HepG2 (cell line): ENCODE measurements around the gene OR6B2. TPM values are rescaled to one million over a fixed set of nuclear protein-coding genes. Genes with fewer than 3 reads are reported as not detected.

ENCODE experiments used
- ATAC-seq: fragments of 200-7000 bp; cut with Tn5 transposase; 3 replicates; pipeline ENCODE4 v1.9.1; 2020; ENCODE audit warnings: mild to moderate bottlenecking, moderate library complexity
- BruUV-seq: library from RNA; stranded (reverse); fragments of 400-500 nt; replicated peaks from 2 replicates; lab custom pipeline; 2021; lab: Mats Ljungman, UMichigan
- CTCF ChIA-PET: fragments of 300-600 bp; formaldehyde crosslinking; extraction: SDS; loops from one replicate; lab custom pipeline; 2021; ENCODE audit warnings: low total read pairs, inconsistent platforms, low intra/inter-chr PET ratio; lab: Yijun Ruan, JAX
- POLR2A ChIA-PET: fragments of 350-600 bp; sonication (Branson Sonifier 250); formaldehyde crosslinking; loops from one replicate; lab custom pipeline; 2020; ENCODE audit warnings: antibody characterized with exemption, inconsistent platforms; lab: Yijun Ruan, JAX
- DNase-seq: peaks from one replicate; pipeline ENCODE4 v3.0.0-alpha.2; 2015; ENCODE audit warnings: low spot score
- FAIRE-seq: peaks from 3 replicates; lab custom pipeline; 2011; peaks lifted over from hg19 to GRCh38; lab: Jason Lieb, UNC
- H2AFZ ChIP-seq: one replicate; pipeline ENCODE4 v1.6.1; 2011; ENCODE audit warnings: low read length, inconsistent platforms
- H3K27ac ChIP-seq: fragments of 300-600 bp; 3 replicates; pipeline ENCODE4 v1.8.0; 2011; ENCODE audit warnings: mixed run types, mild to moderate bottlenecking, mixed read lengths, low read length, inconsistent platforms; ENCODE audit not compliant: insufficient read depth; ENCODE audit errors: extremely low read length
- H3K27me3 ChIP-seq, 2 experiments: fragments of 200-600 bp in 1 of 2; 2 replicates in 1 of 2; 3 replicates in 1 of 2; pipeline versions ENCODE4 v1.6.0 to v1.8.0; 2011; ENCODE audit warnings: low read length in 2 of 2, mild to moderate bottlenecking in 2 of 2, moderate library complexity in 2 of 2, inconsistent platforms in 1 of 2; ENCODE audit not compliant: insufficient read depth in 2 of 2, control insufficient read depth in 1 of 2
- H3K36me3 ChIP-seq, 2 experiments: fragments of 200-600 bp in 1 of 2; replicated peaks in 1 of 2; 2 replicates in 1 of 2; 3 replicates in 1 of 2; pipeline versions ENCODE4 v1.5.1 to v1.8.0; 2011; ENCODE audit warnings: low read length in 2 of 2, inconsistent platforms in 1 of 2; ENCODE audit not compliant: insufficient read depth in 2 of 2, control insufficient read depth in 1 of 2
- H3K4me1 ChIP-seq: 2 replicates; pipeline ENCODE4 v1.5.1; 2012; ENCODE audit warnings: low read length, inconsistent platforms; ENCODE audit not compliant: insufficient read depth
- H3K4me2 ChIP-seq: 2 replicates; pipeline ENCODE4 v1.6.0; 2011; ENCODE audit warnings: low read depth, low read length, inconsistent platforms
- H3K4me3 ChIP-seq, 3 experiments: fragments of 200-600 bp in 1 of 3; sonication (generic), shearing (Covaris generic) in 1 of 3; replicated peaks in 1 of 3; 2 replicates each; pipeline ENCODE4 v1.5.1; 2011 to 2016; ENCODE audit warnings: low read length in 3 of 3, inconsistent platforms in 2 of 3, low read depth in 2 of 3, mild to moderate bottlenecking in 2 of 3, control low read depth in 1 of 3, mixed read lengths in 1 of 3; ENCODE audit not compliant: insufficient read depth in 1 of 3
- H3K79me2 ChIP-seq: one replicate; pipeline ENCODE4 v1.6.1; 2011; ENCODE audit warnings: low read length, inconsistent platforms; ENCODE audit not compliant: insufficient read depth
- H3K9ac ChIP-seq: 2 replicates; pipeline ENCODE4 v1.6.0; 2011; ENCODE audit warnings: mild to moderate bottlenecking, low read depth, low read length, inconsistent platforms; ENCODE audit not compliant: insufficient read depth
- H3K9me3 ChIP-seq: 2 replicates; pipeline ENCODE4 v1.5.1; 2012; ENCODE audit warnings: mild to moderate bottlenecking, low read length
- H4K20me1 ChIP-seq: 2 replicates; pipeline ENCODE4 v1.6.0; 2011; ENCODE audit warnings: inconsistent platforms, mild to moderate bottlenecking, low read length, moderate library complexity; ENCODE audit not compliant: insufficient read depth
- ARNT ChIP-seq: fragments of 450-650 bp; IDR thresholded peaks from 2 replicates; pipeline ENCODE4 v1.6.1; 2017
- MAFF ChIP-seq: IDR thresholded peaks from 2 replicates; pipeline ENCODE4 v1.6.1; 2011; ENCODE audit warnings: low read depth, low read length, improper control_type of control experiment
- MAFK ChIP-seq, 2 experiments: IDR thresholded peaks in 1 of 2; conservative IDR thresholded peaks in 1 of 2; 2 replicates each; pipeline ENCODE4 v1.6.1; 2011; ENCODE audit warnings: improper control_type of control experiment in 2 of 2, low read length in 2 of 2
- PRDM10 ChIP-seq: sonication (generic); formaldehyde crosslinking; IDR thresholded peaks from 2 replicates; pipeline ENCODE4 v1.4.0; 2020; ENCODE audit warnings: low read depth, missing genetic modification reagents
- SALL1 ChIP-seq: sonication (generic); formaldehyde crosslinking; IDR thresholded peaks from 2 replicates; pipeline ENCODE4 v1.8.0; 2022; ENCODE audit warnings: mild to moderate bottlenecking, missing genetic modification reagents
- TCF7L2 ChIP-seq: IDR thresholded peaks from 2 replicates; pipeline ENCODE4 v1.6.1; 2011; ENCODE audit warnings: mild to moderate bottlenecking, low read depth, low read length, moderate library complexity
- TOE1 ChIP-seq: sonication (generic); formaldehyde crosslinking; IDR thresholded peaks from 2 replicates; pipeline ENCODE4 v1.4.0; 2020; ENCODE audit warnings: mild to moderate bottlenecking, missing genetic modification reagents
- ZNF747 ChIP-seq: sonication (generic); formaldehyde crosslinking; IDR thresholded peaks from 2 replicates; pipeline ENCODE4 v1.8.1; 2023; ENCODE audit warnings: missing genetic modification reagents, mild to moderate bottlenecking, borderline replicate concordance
- WGBS: methylation state at CpG from one replicate; pipeline ENCODE4 v1.1.6; 2017; ENCODE audit warnings: low lambda C conversion rate; 5-methylcytosine and 5-hydroxymethylcytosine counted together
- in situ Hi-C: cut with HindIII; loops from 2 replicates; pipeline ENCODE4 v1.10.0; 2017; ENCODE audit warnings: low pct_unique_long_range_greater_than_20kb; ENCODE audit not compliant: extremely low pct_ligation_motif_present
- intact Hi-C: fragments of 100-400 bp; cut with micrococcal nuclease; formaldehyde crosslinking; loops from one replicate; pipeline ENCODE4 v1.10.0; 2022; ENCODE audit not compliant: unreplicated experiment
- polyA plus RNA-seq, 8 experiments: library from polyadenylated mRNA; depleted of rRNA in 3 of 8; stranded (reverse) in 7 of 8; unstranded in 1 of 8; fragments of >200 nt; fragmentation: Illumina TruSeq in 4 of 8; extraction: Trizol in 4 of 8; gene quantifications; 2 replicates each; pipeline versions ENCODE4 v1.2.1 to v1.2.3, GENCODE V29; 2011 to 2016; ENCODE audit warnings: low read depth in 4 of 8, missing spikeins in 1 of 8, mixed read lengths in 1 of 8; ENCODE audit not compliant: insufficient read depth in 1 of 8
- total RNA-seq, 5 experiments: library from RNA; depleted of rRNA; stranded (reverse); fragments of >200 nt; fragmentation: Illumina TruSeq; extraction: Trizol; gene quantifications; 2 replicates each; pipeline ENCODE4 v1.2.3, GENCODE V29; 2016; ENCODE audit warnings: low read depth in 1 of 5

The OR6B2 gene
- total and polyA plus RNA-seq, 2 of the 13 experiments (the other 11 are each of a cell fraction or from before 2014, with no cell fraction given), result not detected

- no peak for TF ChIP-seq PRDM10 (CRISPR knock-in tag)
- TF ChIP-seq SALL1, result no peak
- no peak for TF ChIP-seq ARNT
- no peak for TF ChIP-seq TCF7L2
- no peak for TF ChIP-seq ZNF747 (CRISPR knock-in tag)
- TF ChIP-seq, all 625 proteins: peak for 0
Observed at GRCh38 chr2:240066489-240066888, 36.3 kb upstream of the OR6B2 start (continued).

DNA sequence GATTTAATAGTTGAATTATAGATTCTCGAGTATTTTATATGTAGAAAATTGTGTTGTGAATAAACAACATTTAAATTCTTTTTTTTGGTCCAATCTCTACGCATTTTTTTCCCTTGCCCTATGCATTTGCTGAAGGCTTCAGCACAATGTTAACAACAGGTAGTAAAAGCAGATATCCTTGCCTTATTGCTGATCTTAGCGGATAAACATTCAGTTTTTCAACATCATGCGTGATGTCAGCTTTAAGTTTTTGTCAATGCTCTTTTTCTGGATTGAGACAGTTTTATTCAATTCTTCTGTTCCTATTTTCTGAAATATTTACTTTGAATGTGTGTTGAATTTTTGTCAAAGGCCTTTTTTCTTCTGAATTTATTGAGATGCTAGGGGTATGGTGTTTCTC, 34.7 kb upstream of the OR6B2 start:
- H3K79me2 ChIP-seq, result no peaks in the 10 kb centered on the region
- H3K4me2 ChIP-seq, result no peak overlapping the region
- H2AFZ ChIP-seq, result no peak overlapping the region
- no peak for ATAC-seq
- no peak for DNase-seq
- BruUV-seq, result no TSS peak
- H3K27ac ChIP-seq, result no peak overlapping the region
- H3K9me3 ChIP-seq, result no peaks in the 10 kb centered on the region
- TF ChIP-seq TOE1 (CRISPR knock-in tag) (no peak), MAFF (peak; percentile 35; the same call in 1 of the 2 replicates), MAFK (conservative IDR thresholded peaks at IDR 0.05 in 1 of 2, IDR thresholded peaks at IDR 0.05 in 1 of 2; ENCODE audit: low read length in 2 of 2) (peak; percentile 52 to 71; a peak in 3 of 4 replicates)
- H3K36me3 ChIP-seq, result no peaks in the 10 kb centered on the region
- H4K20me1 ChIP-seq, result no peaks in the 10 kb centered on the region
- ChIA-PET CTCF (interaction anchor here (5.9 kb wide), 1 partner anchor 79 kb away, joined by 103 read pairs; no protein-coding TSS in a partner anchor), POLR2A (no interaction called here)
- 32% methylated on average over 4 of the region's 4 CpGs for WGBS
- H3K4me3 ChIP-seq, result no peak overlapping the region
- in situ Hi-C loops (loop anchor here (5.0 kb wide), 1 partner anchor 77 kb away; the partner anchor contains the start of gene OTOS), intact Hi-C loops (no loop called here)
- H3K27me3 ChIP-seq, result no peaks in the 10 kb centered on the region
- H3K9ac ChIP-seq, result no peak overlapping the region
- H3K4me1 ChIP-seq, result no peaks in the 10 kb centered on the region
- no peak for FAIRE-seq
